SW480 (cell line): ENCODE measurements around the gene MPDU1.

Experiments
- DNase-seq: peaks from one replicate; pipeline ENCODE4 v3.0.0-alpha.2; 2016; ENCODE audit warnings: low spot score

Gene MPDU1

DNA sequence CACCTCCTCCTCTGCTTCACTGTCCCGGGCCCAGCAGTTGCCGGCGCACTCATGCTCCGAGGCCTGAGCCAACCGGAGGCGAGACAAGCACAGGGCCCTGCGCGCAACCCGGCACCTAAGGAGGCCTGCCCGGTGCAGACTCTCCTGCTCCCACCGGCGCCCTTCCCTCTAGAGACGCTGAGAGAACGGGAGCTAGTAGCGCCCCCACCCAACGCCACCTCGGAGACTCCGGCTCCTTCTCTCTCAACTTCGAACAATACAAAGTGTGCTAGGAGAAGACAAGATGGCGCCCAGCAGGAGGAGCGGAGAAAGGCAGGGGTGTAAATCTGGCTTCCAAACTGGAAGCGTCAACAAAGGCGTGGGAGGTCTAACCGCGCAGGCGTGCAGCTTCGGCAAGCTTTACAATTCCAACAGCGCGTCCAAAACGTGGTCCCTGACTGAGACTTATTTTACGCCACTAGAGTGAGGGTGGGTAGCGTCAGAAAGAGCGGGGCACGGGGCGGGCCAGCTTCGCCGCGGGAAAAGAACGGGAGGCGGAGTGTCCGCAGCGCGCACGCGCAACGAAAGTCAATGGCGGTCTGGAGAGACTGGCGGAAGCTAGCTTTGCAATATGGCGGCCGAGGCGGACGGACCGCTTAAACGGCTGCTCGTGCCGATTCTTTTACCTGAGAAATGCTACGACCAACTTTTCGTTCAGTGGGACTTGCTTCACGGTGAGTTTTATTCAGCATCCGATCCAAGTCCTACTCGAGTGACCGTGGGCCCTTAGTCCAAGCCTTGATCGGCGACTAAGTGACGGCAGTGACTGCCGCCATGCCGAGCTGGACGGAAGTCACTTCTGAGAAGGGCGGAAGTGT is at the start of gene MPDU1:
Gene MPDU1 (plus strand): TSS at position 600 of the 857 bp plus-strand sequence. CDS start 11 bp downstream, at position 611.
- DNase-seq, result peak; percentile 97

DNA sequence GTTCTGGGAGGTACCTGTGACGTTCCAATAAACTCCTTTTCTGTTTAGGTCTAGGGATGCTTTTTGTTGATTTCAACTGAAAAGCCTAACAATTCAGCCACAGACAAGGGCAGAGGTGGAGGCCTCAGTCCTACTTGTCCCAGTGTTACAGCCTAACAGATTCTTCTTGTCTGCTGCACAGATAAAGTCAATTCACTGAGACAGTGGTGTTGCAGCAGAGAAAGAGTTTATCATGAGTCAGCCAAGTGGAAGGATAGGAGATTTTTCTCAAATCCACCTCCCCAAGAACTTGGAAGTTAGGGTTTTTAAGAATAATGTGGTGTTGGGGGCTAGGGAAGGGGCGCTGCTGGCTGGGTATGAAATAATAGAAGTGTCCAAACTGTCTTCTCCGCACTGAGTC is 45.6 kb upstream of the MPDU1 start:
- DNase-seq, result no peak

DNA sequence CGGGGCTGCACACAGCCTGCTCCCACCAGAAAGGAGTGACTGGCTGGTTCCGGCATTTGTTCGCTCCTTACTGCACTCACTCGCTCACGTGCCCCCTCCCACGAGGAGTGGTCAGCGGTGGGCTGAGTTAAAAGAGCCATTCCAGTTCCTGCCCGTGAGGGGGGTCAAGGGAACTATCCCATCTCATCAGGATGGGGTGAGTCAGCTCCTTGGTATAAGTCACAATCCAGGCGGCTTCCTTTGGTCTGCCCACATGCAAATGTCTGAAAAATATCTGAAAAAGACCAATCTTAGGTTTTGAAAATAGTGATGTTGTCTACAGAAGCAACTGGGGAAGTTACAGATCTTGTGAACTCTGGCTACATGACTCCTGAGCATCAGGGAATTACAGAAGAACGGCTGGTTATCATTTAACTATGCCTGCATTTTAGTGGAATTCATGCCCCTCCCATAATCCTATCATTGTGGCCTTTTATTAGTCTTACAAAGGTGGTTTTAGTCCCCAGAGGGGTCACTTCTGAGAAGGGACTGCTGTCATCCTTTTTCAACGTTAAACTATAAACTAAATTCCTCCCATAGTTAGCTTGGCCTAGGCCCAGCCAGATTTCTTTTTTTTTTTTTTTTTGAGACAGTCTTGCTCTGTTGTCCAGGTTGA is 44.6 kb upstream of the MPDU1 start:
- no peak for DNase-seq

DNA sequence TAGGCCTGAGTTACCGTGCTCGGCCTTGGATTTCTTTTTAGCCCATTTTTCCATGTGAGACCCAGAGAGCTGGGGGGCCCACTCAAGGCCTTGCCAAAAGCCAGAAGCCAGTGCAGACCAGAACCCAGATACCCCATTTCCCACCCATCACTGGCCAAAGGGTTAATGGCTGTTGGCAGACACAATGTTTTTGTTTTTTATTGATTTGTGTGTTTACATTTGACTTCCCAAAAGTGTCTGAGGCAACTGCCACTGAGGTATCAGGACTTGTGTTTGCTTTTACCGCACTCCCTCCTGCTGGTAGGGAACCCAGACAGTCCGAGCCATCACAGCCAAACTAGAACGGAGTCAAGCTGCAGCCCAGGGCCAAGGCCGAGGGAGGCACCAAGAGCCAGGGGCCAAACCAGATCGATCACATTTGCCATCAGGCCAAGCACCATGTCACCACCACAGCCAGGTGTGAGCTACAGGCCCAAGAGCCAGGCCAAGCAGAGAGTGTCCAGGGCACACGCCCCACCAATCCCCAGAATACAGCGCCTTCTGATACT is 42.5 kb upstream of the MPDU1 start:
- no peak for DNase-seq

DNA sequence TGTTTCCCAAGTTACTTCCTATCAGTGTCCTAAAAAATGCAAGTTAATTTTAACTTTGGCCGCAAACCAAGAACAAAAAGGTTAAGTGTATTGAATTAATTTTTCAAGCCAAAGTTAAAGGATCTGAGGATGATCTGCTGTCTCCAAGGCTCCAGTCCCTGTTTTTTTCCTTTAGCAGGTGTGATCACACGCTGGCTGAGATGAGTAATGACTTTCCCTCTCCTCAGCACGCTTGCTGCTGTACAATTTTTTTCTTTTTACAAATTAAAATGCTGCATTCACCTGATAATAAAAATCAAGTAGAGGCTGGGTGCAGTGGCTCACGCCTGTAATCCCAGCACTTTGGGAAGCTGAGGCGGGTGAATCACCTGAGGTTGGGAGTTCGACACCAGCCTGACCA is 38.7 kb upstream of the MPDU1 start:
- no peak for DNase-seq

DNA sequence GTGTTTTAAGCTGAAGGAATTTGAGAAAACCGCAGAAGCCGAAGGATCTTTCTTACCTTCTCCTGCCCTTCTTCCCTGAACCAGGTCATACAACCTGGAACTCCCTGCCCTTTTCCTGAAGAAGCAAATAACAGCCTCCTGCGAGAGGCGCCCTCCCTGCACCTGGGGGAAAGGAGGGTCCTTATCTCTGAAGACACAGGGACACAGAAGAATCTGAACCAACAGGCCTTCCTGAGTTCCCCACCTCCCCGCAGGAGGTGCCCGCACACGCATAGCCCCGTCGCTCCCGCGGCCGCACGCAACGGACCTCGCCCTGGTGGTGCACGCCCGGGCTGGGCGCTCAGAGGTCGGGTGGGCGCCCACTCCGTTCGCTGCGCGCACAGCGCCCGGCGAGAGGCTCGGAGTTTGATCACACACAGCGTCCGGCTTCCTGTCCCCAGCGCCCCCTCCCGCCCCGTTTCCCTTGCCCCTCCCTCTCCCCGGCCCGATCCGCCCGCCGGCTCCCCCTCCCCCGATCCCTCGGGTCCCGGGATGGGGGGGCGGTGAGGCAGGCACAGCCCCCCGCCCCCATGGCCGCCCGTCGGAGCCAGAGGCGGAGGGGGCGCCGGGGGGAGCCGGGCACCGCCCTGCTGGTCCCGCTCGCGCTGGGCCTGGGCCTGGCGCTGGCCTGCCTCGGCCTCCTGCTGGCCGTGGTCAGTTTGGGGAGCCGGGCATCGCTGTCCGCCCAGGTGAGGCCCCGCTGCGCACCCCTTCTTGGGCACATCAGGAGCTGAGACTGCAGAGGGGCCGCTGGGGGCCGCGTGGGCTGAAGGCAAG is 34.9 kb upstream of the MPDU1 start, which contains the start of gene TNFSF12:
Gene TNFSF12 (plus strand): TSS at position 474 of the 816 bp plus-strand sequence. CDS start 96 bp downstream, at position 570.
- DNase-seq, result peak; percentile 27

DNA sequence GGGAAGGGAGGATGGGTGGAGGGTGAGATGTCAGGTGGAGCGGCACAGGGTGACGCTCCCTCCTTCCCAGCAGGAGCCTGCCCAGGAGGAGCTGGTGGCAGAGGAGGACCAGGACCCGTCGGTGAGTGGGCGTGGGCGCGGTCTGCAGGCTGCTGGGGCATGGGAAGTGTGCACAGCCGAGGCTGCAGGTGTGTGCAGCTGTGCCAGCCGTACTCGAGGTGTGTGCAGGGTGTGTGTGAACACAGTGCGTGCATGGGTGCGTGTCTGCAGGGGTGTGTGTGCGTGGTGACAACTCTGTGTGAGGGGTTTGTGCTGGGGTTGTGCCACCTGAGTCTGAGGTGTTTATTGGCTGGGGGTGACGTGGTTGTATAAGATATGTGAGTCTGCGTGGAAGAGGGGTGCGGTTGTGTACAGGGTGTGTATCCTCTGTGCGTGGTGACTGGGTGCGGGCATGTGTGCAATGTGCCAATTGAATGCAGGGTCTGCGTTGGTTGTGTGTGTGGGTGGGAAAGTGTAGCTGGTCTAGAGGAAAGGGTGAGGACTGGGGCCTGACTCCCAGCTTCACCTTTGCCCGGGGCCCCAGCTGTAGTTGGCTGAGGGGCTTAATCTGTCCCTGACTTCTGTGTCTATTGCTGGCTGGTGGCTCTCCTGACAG is 34.1 kb upstream of the MPDU1 start:
- DNase-seq, result peak; percentile 61

DNA sequence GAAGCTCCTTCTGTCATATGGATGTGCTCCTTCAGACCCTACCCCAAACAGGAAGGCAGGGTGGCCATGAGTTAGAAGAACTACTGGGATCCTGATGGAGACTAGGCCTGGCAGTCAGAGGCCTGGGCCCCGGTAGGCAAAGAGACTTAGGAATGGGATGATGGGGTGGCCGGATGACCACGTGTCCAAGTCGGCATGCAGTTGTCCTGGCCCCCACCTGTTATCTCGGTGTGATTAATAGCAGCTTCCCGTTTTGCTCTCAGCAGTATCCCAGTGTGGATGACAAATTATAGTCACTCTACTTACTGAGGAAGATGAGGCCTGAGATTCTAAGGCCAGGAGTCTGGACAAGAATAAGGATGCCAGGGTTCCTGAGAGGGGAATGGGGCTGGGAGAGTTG is 33.3 kb upstream of the MPDU1 start:
- no peak for DNase-seq

DNA sequence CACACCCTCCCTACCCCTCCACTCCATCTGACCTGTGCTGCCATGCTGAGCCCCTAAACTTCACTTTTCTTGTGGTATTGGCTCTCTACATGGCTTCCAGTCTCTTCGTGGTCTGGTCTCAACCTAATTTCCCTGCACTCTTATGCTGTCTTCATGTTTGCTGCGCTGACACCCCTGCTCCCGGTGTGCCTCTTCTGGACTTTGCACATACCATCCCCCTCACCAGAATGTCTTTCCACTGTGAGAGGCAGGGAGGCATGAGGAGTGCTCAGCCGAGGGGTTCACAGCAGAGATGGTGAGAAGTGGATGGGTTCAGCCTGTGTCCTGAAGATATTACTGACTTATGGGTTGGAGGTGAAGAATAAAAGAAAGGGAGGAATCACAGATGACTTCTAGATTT is 32.3 kb upstream of the MPDU1 start:
- no peak for DNase-seq

DNA sequence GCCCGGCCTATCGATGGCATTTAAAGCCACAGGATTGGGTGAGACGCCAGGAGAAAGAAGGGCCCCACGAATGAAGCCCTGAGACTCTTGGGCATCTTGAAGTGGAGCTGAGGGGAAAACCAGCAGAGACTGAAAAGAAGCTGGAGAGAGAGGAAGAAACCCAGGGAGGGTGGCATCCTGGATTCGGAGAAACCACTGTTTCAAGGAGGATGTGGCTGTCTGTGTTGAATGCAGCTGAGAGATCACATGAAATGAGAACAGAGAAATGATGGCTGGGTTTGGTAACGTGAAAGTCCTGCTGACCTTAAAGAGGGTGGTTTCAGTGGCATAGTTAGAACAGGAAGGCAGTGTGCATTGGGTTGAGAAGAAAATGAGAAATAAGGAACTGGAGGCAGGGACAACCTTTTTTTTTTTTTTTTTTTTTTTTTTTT is 31.0 kb upstream of the MPDU1 start:
- no peak for DNase-seq

DNA sequence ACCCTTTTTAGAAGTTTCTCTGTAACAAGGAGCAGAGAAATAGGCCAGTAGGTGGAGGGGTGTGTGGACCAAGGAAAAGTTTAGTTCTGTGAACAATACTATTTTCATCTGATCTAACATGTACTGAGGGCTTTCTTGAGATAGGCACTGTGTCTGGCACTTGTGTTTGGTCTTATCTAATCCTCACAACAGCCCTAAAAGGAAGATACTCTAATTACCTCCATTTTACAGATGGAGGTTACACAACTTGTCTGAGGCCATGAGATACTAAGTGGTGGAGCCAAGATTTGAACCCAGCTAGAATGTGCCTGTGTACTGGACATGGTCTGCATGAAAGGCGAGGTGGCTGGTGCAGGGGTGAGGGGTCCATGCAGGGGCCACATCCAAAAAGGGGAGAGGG is 30.3 kb upstream of the MPDU1 start:
- no peak for DNase-seq

DNA sequence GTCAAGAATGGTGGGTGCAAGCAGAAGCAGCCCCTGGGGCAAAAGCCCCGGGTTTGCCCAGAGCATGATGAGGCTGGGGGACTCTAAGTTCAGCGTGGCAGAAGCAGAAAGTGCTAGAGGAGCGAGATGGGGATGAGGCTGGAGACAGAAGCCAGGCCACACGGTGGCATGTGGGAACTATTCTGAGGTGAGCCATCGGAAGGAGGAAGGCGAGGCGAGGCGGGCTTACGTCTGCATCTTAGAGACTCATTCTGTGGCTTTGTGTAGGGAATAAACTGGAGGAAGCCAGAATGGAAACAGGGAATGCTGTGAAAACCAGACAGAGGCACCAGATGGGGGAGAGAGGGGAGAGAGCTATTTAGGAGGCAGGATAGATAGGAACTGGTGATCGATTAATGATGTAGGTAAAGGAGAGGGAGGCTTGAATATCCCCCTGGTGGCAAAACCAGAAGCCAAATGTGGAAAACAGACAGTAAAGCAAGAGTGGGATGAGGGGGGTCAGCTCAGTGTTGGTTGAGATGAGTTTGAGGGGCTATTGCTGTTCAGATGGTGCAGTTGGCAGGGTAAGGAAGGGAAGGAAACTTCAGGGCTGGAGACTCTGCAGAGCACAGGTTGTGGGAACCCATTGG is 28.2 kb upstream of the MPDU1 start:
- no peak for DNase-seq

DNA sequence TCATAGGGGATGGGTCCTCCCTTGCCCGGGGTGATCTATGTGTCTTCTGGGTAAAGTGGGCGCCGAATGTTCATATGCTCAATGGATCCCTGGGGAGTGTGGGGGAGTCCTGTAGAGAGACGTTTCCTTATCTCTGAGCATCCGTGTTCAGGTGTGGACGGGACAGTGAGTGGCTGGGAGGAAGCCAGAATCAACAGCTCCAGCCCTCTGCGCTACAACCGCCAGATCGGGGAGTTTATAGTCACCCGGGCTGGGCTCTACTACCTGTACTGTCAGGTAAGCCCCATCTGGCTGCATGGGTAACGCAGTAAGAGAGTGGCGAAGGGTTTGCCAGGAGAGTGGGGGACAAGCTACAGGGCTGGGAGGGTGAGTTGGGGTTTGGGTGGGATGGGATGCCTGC is 27.0 kb upstream of the MPDU1 start:
- DNase-seq, result no peak

DNA sequence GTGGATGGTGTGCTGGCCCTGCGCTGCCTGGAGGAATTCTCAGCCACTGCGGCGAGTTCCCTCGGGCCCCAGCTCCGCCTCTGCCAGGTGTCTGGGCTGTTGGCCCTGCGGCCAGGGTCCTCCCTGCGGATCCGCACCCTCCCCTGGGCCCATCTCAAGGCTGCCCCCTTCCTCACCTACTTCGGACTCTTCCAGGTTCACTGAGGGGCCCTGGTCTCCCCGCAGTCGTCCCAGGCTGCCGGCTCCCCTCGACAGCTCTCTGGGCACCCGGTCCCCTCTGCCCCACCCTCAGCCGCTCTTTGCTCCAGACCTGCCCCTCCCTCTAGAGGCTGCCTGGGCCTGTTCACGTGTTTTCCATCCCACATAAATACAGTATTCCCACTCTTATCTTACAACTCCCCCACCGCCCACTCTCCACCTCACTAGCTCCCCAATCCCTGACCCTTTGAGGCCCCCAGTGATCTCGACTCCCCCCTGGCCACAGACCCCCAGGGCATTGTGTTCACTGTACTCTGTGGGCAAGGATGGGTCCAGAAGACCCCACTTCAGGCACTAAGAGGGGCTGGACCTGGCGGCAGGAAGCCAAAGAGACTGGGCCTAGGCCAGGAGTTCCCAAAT is 26.4 kb upstream of the MPDU1 start:
- no peak for DNase-seq

DNA sequence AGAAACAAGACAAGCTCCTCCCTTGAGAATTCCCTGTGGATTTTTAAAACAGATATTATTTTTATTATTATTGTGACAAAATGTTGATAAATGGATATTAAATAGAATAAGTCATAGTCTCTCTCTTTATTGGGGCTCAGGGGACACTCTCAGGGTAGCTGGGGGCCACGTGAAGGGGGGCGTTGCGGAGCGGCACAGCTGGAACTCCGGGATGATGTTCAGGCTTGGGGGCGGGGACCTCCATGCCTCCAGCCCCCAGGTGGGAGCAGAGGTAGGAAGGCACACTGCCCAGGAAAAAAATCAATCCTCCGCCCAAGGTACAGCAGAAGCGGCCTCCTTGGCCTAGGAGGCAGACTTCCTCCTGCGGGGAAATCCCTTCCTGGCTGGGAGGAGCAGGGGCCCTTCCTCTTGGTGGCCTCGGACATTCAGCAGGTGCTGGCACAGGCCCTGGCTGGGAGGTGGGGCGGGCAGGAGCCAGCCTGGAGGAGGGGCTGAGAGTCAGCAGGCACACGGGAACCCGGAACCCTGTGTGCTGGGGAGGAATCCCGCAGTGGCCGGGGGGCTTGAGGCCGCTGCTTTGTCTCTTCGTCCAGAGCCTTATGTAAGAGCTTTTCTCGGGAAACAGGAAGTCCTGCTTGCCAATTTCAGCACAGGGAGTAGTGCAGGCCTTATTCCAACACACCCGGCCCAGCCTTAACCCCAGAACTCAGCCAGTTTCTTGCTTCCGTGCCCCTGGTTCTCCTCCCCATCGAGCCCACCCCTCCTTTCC is 25.7 kb upstream of the MPDU1 start:
- peak; percentile 52 for DNase-seq

DNA sequence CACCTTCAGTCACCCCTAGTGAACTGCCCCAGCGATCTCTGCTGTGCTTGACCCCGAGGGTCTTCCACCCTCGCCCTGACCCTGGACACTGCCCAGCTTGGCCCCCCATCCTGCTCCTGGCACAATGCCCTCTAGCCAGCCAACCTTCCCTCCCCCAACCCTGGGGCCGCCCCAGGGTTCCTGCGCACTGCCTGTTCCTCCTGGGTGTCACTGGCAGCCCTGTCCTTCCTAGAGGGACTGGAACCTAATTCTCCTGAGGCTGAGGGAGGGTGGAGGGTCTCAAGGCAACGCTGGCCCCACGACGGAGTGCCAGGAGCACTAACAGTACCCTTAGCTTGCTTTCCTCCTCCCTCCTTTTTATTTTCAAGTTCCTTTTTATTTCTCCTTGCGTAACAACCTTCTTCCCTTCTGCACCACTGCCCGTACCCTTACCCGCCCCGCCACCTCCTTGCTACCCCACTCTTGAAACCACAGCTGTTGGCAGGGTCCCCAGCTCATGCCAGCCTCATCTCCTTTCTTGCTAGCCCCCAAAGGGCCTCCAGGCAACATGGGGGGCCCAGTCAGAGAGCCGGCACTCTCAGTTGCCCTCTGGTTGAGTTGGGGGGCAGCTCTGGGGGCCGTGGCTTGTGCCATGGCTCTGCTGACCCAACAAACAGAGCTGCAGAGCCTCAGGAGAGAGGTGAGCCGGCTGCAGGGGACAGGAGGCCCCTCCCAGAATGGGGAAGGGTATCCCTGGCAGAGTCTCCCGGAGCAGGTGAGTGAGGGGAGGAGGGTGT is 24.9 kb upstream of the MPDU1 start, which contains the start of gene TNFSF13:
Gene TNFSF13 (plus strand): TSS at position 207 of the 776 bp plus-strand sequence. CDS start 290 bp downstream, at position 497.
- no peak for DNase-seq

DNA sequence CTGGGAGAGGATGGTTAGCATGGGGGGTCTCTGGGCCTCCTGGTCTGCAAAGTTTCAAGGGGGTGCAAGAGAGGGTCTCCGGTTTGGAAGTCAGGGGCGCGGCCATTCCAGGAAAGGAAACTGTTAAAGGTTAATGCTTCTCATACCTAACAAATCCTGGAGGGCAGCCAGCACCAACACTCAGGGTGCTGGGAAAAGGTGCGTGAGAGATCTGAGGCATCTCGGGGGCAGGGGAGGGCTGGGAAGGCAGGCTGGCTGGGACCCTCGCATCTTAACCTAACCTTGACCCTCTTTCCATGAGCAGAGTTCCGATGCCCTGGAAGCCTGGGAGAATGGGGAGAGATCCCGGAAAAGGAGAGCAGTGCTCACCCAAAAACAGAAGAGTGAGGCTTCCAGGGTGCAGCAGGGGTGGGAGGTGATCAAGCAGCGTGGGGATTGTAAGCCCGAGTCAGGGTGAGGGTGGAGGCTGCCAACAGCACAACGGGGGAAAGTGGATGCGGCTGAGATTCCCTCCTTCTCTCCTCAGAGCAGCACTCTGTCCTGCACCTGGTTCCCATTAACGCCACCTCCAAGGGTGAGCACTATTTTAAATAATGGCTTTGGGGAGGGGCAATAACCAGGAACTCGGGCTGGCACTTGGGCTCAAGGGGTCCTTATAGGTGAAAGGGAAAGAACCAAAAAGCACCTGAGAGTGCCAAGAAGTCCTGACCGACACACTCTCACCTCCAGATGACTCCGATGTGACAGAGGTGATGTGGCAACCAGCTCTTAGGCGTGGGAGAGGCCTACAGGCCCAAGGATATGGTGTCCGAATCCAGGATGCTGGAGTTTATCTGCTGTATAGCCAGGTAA is 24.1 kb upstream of the MPDU1 start:
- DNase-seq, result no peak
